ENCODE measurements around the gene PSMC5.

- TF ChIP-seq CTCF (conservative IDR thresholded peaks at IDR 0.05; ENCODE audit: low read depth in 2 of 2) (peak; percentile 56 to 84), EZH2 (IDR thresholded peaks at IDR 0.05; ENCODE audit: low read depth, unreplicated experiment) (no peak)
Observed at GRCh38 chr17:63848834-63849689, 21.8 kb downstream of the PSMC5 start.
